ENCODE data around the gene MX1.

MX1 gene

GRCh38 chr21:41506611-41507520 lies 80.8 kb downstream of the MX1 start:
- peaks cover 31% of the 10 kb centered on the region for H3K27me3 ChIP-seq (ENCODE audit: insufficient read depth, poor library complexity, severe bottlenecking)
- TF ChIP-seq SPI1 (IDR thresholded peaks at IDR 0.05; ENCODE audit: borderline replicate concordance, low read depth) (no peak), GABPA (IDR thresholded peaks at IDR 0.05; ENCODE audit: low read depth) (no peak), REST (IDR thresholded peaks at IDR 0.05; ENCODE audit: insufficient replicate concordance, low read depth) (no peak), CTCF (IDR thresholded peaks at IDR 0.05; ENCODE audit: insufficient read depth, low read length) (no peak), POLR2AphosphoS5 (IDR thresholded peaks at IDR 0.05; ENCODE audit: low read depth) (no peak)
- no peak overlapping the region for H3K27ac ChIP-seq (replicated peaks)
- no peak for DNase-seq (ENCODE audit: low read depth in 1 of 2, low spot score in 1 of 2)
- no peak overlapping the region for H3K4me3 ChIP-seq (replicated peaks; ENCODE audit: insufficient read depth, low read length)

GRCh38 chr21:41507521-41508414 lies 81.7 kb downstream of the MX1 start, which contains the start of gene TMPRSS2:
TMPRSS2 (minus strand) TSS chr21:41508158; CDS start chr21:41498133, 10,025 bp downstream.
- H3K27ac ChIP-seq (replicated peaks), result no peak within 1 kb of the TSS
- TF ChIP-seq REST (IDR thresholded peaks at IDR 0.05; ENCODE audit: insufficient replicate concordance, low read depth) (no peak), SPI1 (IDR thresholded peaks at IDR 0.05; ENCODE audit: borderline replicate concordance, low read depth) (no peak), GABPA (IDR thresholded peaks at IDR 0.05; ENCODE audit: low read depth) (no peak), CTCF (IDR thresholded peaks at IDR 0.05; ENCODE audit: insufficient read depth, low read length) (no peak), POLR2AphosphoS5 (IDR thresholded peaks at IDR 0.05; ENCODE audit: low read depth) (no peak)
- DNase-seq (ENCODE audit: low read depth in 1 of 2, low spot score in 1 of 2), result no peak
- H3K4me3 ChIP-seq (replicated peaks; ENCODE audit: insufficient read depth, low read length), result no peak within 1 kb of the TSS
- H3K27me3 ChIP-seq (ENCODE audit: insufficient read depth, poor library complexity, severe bottlenecking), result peaks cover 31% of the 10 kb centered on the region

- DNase-seq (ENCODE audit: low read depth in 1 of 2, low spot score in 1 of 2), result no peak
- peaks cover 31% of the 10 kb centered on the region for H3K27me3 ChIP-seq (ENCODE audit: insufficient read depth, poor library complexity, severe bottlenecking)
- H3K4me3 ChIP-seq (replicated peaks; ENCODE audit: insufficient read depth, low read length), result no peak overlapping the region
- TF ChIP-seq CTCF (IDR thresholded peaks at IDR 0.05; ENCODE audit: insufficient read depth, low read length) (no peak), GABPA (IDR thresholded peaks at IDR 0.05; ENCODE audit: low read depth) (no peak), SPI1 (IDR thresholded peaks at IDR 0.05; ENCODE audit: borderline replicate concordance, low read depth) (no peak), REST (IDR thresholded peaks at IDR 0.05; ENCODE audit: insufficient replicate concordance, low read depth) (no peak), POLR2AphosphoS5 (IDR thresholded peaks at IDR 0.05; ENCODE audit: low read depth) (no peak)
- H3K27ac ChIP-seq (replicated peaks), result no peak overlapping the region
Measured at GRCh38 chr21:41508415-41509144, 82.5 kb downstream of the MX1 start.
